ENCODE results near the gene DELE1. TPM values are rescaled to one million over a fixed set of nuclear protein-coding genes. Genes with fewer than 3 reads are reported as not detected.
"Not testable (repeated sequence)": the region's sequence is repeated elsewhere in the genome, so short reads cannot be mapped to it uniquely, and the experiment has no call there.

The DELE1 gene
- total RNA-seq, 1 donor from 2014 or later: 42.3 TPM

DNA sequence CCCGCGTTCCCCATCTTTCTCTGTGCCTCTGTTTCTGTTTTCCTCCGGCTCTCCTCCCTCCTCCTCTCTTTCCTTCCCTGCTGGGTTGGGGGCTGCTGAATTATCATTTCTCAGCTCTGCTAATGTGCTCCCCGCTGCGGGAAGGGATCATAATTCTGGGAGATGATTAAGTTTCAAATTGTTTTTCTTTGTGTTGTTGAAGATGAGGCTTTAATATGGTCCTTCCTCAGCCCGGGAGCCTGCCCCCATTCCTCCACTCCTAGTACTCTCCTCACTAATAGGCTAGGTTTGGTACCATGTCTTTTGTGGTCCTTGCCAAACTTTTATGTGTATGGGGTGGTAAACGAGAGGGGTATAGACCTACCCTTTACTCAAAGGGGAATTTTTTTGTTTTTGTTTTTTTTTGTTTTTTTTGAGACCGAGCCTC is 39.8 kb upstream of the DELE1 start:
- H3K36me3 ChIP-seq (ENCODE audit: control insufficient read depth in 3 of 3, insufficient read depth in 3 of 3, low read length in 3 of 3): no peaks in the 10 kb centered on the region
- H3K27me3 ChIP-seq (ENCODE audit: control insufficient read depth in 3 of 3, insufficient read depth in 3 of 3, low read length in 3 of 3): peaks cover 38 to 51% (median 49%) of the 10 kb centered on the region in 3 donors
- H3K4me3 ChIP-seq (ENCODE audit: low read length in 3 of 3): no peak overlapping the region
- no peak overlapping the region for H3K9ac ChIP-seq (ENCODE audit: low read depth in 1 of 3, low read length in 3 of 3)
- H3K9me3 ChIP-seq (ENCODE audit: control insufficient read depth in 3 of 3, low read length in 3 of 3): no peaks in the 10 kb centered on the region
- H3K4me1 ChIP-seq (ENCODE audit: control insufficient read depth in 3 of 3, insufficient read depth in 3 of 3, low read length in 3 of 3): peaks cover 28 to 30% (median 28%) of the 10 kb centered on the region in 3 donors
- no peak overlapping the region for H3K27ac ChIP-seq (ENCODE audit: low read depth, low read length)

DNA sequence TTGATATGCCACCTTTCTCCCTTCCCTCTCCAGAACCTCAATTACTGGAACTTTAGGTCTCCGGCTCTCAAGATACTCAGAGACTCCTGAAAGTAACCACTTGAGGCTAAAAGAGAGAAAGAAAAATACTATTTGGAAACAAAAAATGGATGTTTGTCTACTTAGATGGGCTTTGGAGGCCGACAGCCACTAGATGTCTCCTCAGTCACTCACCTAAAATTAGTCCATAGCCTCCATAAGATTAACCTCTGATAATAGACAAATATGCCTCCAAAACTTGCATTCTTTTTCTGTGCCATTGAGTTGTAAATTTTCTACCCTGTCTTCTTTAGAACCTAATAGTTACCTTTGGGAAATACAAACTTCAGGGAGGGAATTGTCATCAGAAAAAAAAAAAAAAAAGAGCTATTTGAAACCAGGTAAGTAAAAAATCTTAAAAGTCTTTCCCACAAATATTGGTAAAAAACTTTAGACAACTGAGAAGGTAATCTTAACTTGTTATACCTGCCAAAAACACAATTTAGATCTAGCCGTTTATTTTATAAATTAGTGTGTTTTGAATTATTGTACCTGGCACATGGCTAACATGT is 34.3 kb upstream of the DELE1 start:
- H3K27ac ChIP-seq (ENCODE audit: low read depth, low read length): no peak overlapping the region
- no peaks in the 10 kb centered on the region for H3K36me3 ChIP-seq (ENCODE audit: control insufficient read depth in 3 of 3, insufficient read depth in 3 of 3, low read length in 3 of 3)
- H3K27me3 ChIP-seq (ENCODE audit: control insufficient read depth in 3 of 3, insufficient read depth in 3 of 3, low read length in 3 of 3): peaks cover 2 to 15% (median 11%) of the 10 kb centered on the region in 3 donors
- H3K4me1 ChIP-seq (ENCODE audit: control insufficient read depth in 3 of 3, insufficient read depth in 3 of 3, low read length in 3 of 3): no peaks in the 10 kb centered on the region
- no peak overlapping the region for H3K4me3 ChIP-seq (ENCODE audit: low read length in 3 of 3)
- no peaks in the 10 kb centered on the region for H3K9me3 ChIP-seq (ENCODE audit: control insufficient read depth in 3 of 3, low read length in 3 of 3)
- no peak overlapping the region for H3K9ac ChIP-seq (ENCODE audit: low read depth in 1 of 3, low read length in 3 of 3)

GRCh38 chr5:141890429-141890828 is 33.2 kb upstream of the DELE1 start:
- not testable (repeated sequence) for H3K36me3 ChIP-seq (ENCODE audit: control insufficient read depth in 3 of 3, insufficient read depth in 3 of 3, low read length in 3 of 3); H3K9ac ChIP-seq (ENCODE audit: low read depth in 1 of 3, low read length in 3 of 3); H3K9me3 ChIP-seq (ENCODE audit: control insufficient read depth in 3 of 3, low read length in 3 of 3); H3K27me3 ChIP-seq (ENCODE audit: control insufficient read depth in 3 of 3, insufficient read depth in 3 of 3, low read length in 3 of 3); H3K4me1 ChIP-seq (ENCODE audit: control insufficient read depth in 3 of 3, insufficient read depth in 3 of 3, low read length in 3 of 3); H3K4me3 ChIP-seq (ENCODE audit: low read length in 3 of 3); H3K27ac ChIP-seq (ENCODE audit: low read depth, low read length)

GRCh38 chr5:141897425-141897824 is 26.2 kb upstream of the DELE1 start:
- Histone ChIP-seq H3K36me3 (ENCODE audit: control insufficient read depth in 3 of 3, insufficient read depth in 3 of 3, low read length in 3 of 3) (no peaks in the 10 kb centered on the region), H3K4me3 (ENCODE audit: low read length in 3 of 3) (no peak overlapping the region), H3K9me3 (ENCODE audit: control insufficient read depth in 3 of 3, low read length in 3 of 3) (no peaks in the 10 kb centered on the region), H3K9ac (ENCODE audit: low read depth in 1 of 3, low read length in 3 of 3) (no peak overlapping the region), H3K4me1 (ENCODE audit: control insufficient read depth in 3 of 3, insufficient read depth in 3 of 3, low read length in 3 of 3) (no peaks in the 10 kb centered on the region), H3K27me3 (ENCODE audit: control insufficient read depth in 3 of 3, insufficient read depth in 3 of 3, low read length in 3 of 3) (no peaks in the 10 kb centered on the region), H3K27ac (ENCODE audit: low read depth, low read length) (no peak overlapping the region)

DNA sequence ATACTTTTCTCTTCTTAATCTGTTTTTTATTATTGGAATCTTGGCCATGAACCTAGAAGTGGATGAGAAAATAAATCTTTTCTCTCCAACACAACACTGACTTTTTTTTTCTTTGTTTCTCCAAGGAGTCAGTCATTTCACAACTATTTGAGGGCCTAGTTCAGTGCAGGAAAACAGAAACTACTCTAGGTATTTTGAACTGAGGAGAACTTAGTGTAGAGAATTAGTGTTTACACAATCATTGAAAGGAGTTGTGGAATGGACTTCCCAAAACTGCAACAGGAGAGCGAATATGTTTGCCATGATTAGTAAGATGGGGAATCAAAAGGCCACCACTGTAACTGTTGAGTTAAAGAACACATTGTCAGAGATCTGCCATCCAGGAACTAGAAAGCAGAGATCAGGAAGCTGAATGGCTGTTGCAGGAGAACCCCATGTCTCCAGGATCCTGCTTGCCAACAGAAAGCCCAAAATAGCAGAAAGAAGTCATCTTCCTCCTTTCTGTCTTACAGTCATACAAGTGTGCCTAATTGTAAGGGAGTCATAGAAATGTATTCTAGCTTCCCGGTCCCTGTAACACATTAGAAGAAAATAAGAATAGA is 25.1 kb upstream of the DELE1 start:
- Histone ChIP-seq H3K36me3 (ENCODE audit: control insufficient read depth in 3 of 3, insufficient read depth in 3 of 3, low read length in 3 of 3) (no peaks in the 10 kb centered on the region), H3K27me3 (ENCODE audit: control insufficient read depth in 3 of 3, insufficient read depth in 3 of 3, low read length in 3 of 3) (no peaks in the 10 kb centered on the region), H3K9ac (ENCODE audit: low read depth in 1 of 3, low read length in 3 of 3) (no peak overlapping the region), H3K27ac (ENCODE audit: low read depth, low read length) (no peak overlapping the region), H3K4me1 (ENCODE audit: control insufficient read depth in 3 of 3, insufficient read depth in 3 of 3, low read length in 3 of 3) (no peaks in the 10 kb centered on the region), H3K9me3 (ENCODE audit: control insufficient read depth in 3 of 3, low read length in 3 of 3) (no peaks in the 10 kb centered on the region), H3K4me3 (ENCODE audit: low read length in 3 of 3) (no peak overlapping the region)

DNA sequence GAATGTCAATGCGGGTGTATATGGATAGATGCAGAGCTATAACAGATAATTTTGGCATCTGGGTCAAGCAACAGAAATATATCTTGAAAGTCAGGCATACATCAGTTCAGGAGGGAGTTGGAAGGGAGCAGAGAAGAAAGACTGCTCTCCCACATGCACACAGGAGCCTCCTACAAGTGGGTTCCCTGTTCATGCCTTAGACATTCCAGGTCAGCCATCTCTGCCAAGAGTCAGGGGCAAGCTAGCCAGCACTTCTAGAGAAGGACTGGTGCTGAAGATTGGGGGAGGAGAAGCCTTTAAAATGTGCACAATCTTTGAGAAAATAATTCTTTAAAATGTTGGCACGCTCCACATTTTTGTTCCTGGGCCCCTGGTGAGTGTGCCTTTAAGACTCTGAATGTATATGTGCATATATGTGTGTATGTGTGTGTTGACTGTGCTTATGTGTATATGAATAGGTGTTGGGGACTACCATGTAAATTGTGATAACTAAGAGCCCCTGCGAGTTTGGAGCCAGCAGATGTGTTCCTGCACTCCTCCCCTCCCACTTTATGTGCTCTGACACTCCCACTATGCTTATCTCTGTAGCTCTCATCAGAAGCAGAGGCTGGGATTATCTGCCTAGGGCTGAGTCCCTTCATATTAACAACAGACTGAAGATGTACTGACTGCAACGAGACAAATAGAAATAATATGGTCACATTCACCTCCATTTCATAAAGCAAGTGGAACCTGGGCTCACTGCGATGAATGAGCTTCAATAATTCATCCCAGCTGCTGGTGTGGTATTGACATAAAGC is 21.5 kb upstream of the DELE1 start:
- Histone ChIP-seq H3K9ac (ENCODE audit: low read depth in 1 of 3, low read length in 3 of 3) (no peak overlapping the region), H3K4me3 (ENCODE audit: low read length in 3 of 3) (no peak overlapping the region), H3K9me3 (ENCODE audit: control insufficient read depth in 3 of 3, low read length in 3 of 3) (no peaks in the 10 kb centered on the region), H3K27me3 (ENCODE audit: control insufficient read depth in 3 of 3, insufficient read depth in 3 of 3, low read length in 3 of 3) (no peaks in the 10 kb centered on the region), H3K36me3 (ENCODE audit: control insufficient read depth in 3 of 3, insufficient read depth in 3 of 3, low read length in 3 of 3) (no peaks in the 10 kb centered on the region), H3K27ac (ENCODE audit: low read depth, low read length) (no peak overlapping the region), H3K4me1 (ENCODE audit: control insufficient read depth in 3 of 3, insufficient read depth in 3 of 3, low read length in 3 of 3) (no peaks in the 10 kb centered on the region)

- Histone ChIP-seq H3K4me1 (ENCODE audit: control insufficient read depth in 3 of 3, insufficient read depth in 3 of 3, low read length in 3 of 3) (no peaks in the 10 kb centered on the region), H3K27ac (ENCODE audit: low read depth, low read length) (no peak overlapping the region), H3K4me3 (ENCODE audit: low read length in 3 of 3) (no peak overlapping the region), H3K27me3 (ENCODE audit: control insufficient read depth in 3 of 3, insufficient read depth in 3 of 3, low read length in 3 of 3) (no peaks in the 10 kb centered on the region), H3K9me3 (ENCODE audit: control insufficient read depth in 3 of 3, low read length in 3 of 3) (no peaks in the 10 kb centered on the region), H3K9ac (ENCODE audit: low read depth in 1 of 3, low read length in 3 of 3) (no peak overlapping the region), H3K36me3 (ENCODE audit: control insufficient read depth in 3 of 3, insufficient read depth in 3 of 3, low read length in 3 of 3) (no peaks in the 10 kb centered on the region)
These were observed 20.4 kb upstream of the DELE1 start for GRCh38 chr5:141903261-141903660.

DNA sequence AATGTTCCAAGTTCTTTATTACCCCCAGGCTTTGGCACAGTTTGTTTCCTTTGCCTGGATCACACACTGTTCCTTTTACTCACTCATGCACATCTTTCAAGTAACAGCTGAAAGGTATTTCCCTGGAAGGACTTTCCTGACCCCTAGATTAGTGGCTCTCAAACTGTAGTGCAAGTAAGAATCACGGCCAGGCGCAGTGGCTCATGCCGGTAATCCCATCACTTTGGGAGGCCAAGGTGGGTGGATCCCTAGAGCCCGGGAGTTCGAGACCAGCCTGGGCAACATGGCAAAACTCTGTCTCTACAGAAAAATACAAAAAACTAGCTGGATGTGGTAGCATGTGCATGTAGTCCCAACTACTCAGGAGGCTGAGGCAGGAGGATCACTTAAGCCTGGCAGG is 19.1 kb upstream of the DELE1 start:
- no peaks in the 10 kb centered on the region for H3K27me3 ChIP-seq (ENCODE audit: control insufficient read depth in 3 of 3, insufficient read depth in 3 of 3, low read length in 3 of 3)
- no peak overlapping the region for H3K9ac ChIP-seq (ENCODE audit: low read depth in 1 of 3, low read length in 3 of 3)
- no peak overlapping the region for H3K4me3 ChIP-seq (ENCODE audit: low read length in 3 of 3)

DNA sequence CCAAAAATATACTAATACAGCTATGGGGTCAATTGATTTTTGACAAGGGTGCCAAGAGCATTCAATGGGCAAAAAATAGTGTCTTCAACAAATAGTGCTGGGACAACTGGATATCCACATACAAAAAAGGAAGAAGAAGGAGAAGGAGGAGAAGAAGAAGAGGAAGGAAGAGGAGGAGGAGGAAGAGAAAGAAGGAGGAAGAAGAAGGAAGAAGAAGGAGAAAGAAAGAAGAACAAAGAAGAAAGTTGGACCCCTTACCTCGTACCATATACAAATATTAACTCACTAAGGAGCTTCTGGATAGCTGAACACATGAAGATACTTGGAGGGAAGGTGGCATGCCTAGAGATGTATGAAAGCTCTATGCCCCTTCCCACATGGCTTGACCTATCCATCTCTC is 17.2 kb upstream of the DELE1 start:
- no peaks in the 10 kb centered on the region for H3K36me3 ChIP-seq (ENCODE audit: control insufficient read depth in 3 of 3, insufficient read depth in 3 of 3, low read length in 3 of 3)
- no peak overlapping the region for H3K27ac ChIP-seq (ENCODE audit: low read depth, low read length)
- H3K4me3 ChIP-seq (ENCODE audit: low read length in 3 of 3): no peak overlapping the region
- no peaks in the 10 kb centered on the region for H3K9me3 ChIP-seq (ENCODE audit: control insufficient read depth in 3 of 3, low read length in 3 of 3)
- H3K27me3 ChIP-seq (ENCODE audit: control insufficient read depth in 3 of 3, insufficient read depth in 3 of 3, low read length in 3 of 3): no peaks in the 10 kb centered on the region
- H3K4me1 ChIP-seq (ENCODE audit: control insufficient read depth in 3 of 3, insufficient read depth in 3 of 3, low read length in 3 of 3): no peaks in the 10 kb centered on the region
- no peak overlapping the region for H3K9ac ChIP-seq (ENCODE audit: low read depth in 1 of 3, low read length in 3 of 3)

More for the DNA sequence above, 19.1 kb upstream of the DELE1 start:
- Histone ChIP-seq H3K27ac (ENCODE audit: low read depth, low read length) (no peak overlapping the region), H3K36me3 (ENCODE audit: control insufficient read depth in 3 of 3, insufficient read depth in 3 of 3, low read length in 3 of 3) (no peaks in the 10 kb centered on the region), H3K4me1 (ENCODE audit: control insufficient read depth in 3 of 3, insufficient read depth in 3 of 3, low read length in 3 of 3) (no peaks in the 10 kb centered on the region), H3K9me3 (ENCODE audit: control insufficient read depth in 3 of 3, low read length in 3 of 3) (no peaks in the 10 kb centered on the region)

- H3K27ac ChIP-seq (ENCODE audit: low read depth, low read length): no peak overlapping the region
- no peaks in the 10 kb centered on the region for H3K4me1 ChIP-seq (ENCODE audit: control insufficient read depth in 3 of 3, insufficient read depth in 3 of 3, low read length in 3 of 3)
- H3K9me3 ChIP-seq (ENCODE audit: control insufficient read depth in 3 of 3, low read length in 3 of 3): no peaks in the 10 kb centered on the region
- no peak overlapping the region for H3K4me3 ChIP-seq (ENCODE audit: low read length in 3 of 3)
- H3K27me3 ChIP-seq (ENCODE audit: control insufficient read depth in 3 of 3, insufficient read depth in 3 of 3, low read length in 3 of 3): no peaks in the 10 kb centered on the region
- no peaks in the 10 kb centered on the region for H3K36me3 ChIP-seq (ENCODE audit: control insufficient read depth in 3 of 3, insufficient read depth in 3 of 3, low read length in 3 of 3)
- H3K9ac ChIP-seq (ENCODE audit: low read depth in 1 of 3, low read length in 3 of 3): no peak overlapping the region
These were observed 16.7 kb upstream of the DELE1 start for GRCh38 chr5:141906972-141907371.
